GM21447 (cell line): ENCODE measurements around the gene PGLYRP3.

ENCODE experiments used
- ATAC-seq: cut with Tn5 transposase; IDR thresholded peaks from one replicate; pipeline ENCODE4 v1.9.1; 2021; ENCODE audit not compliant: unreplicated experiment

Gene PGLYRP3

GRCh38 chr1:153312570-153313186 lies at the start of gene PGLYRP3:
PGLYRP3 (minus strand) TSS chr1:153312952; CDS start chr1:153310665, 2,287 bp downstream.
- no peak for ATAC-seq

GRCh38 chr1:153362187-153362775 lies 49.5 kb upstream of the PGLYRP3 start:
- no peak for ATAC-seq

- no peak for ATAC-seq
Observed at GRCh38 chr1:153361480-153362109, 48.8 kb upstream of the PGLYRP3 start.

- no peak for ATAC-seq
Observed at GRCh38 chr1:153360592-153361479, 48.1 kb upstream of the PGLYRP3 start.

- ATAC-seq: no peak
Observed at GRCh38 chr1:153360190-153360589, 47.4 kb upstream of the PGLYRP3 start.

GRCh38 chr1:153359241-153359640 lies 46.5 kb upstream of the PGLYRP3 start:
- ATAC-seq: no peak

DNA sequence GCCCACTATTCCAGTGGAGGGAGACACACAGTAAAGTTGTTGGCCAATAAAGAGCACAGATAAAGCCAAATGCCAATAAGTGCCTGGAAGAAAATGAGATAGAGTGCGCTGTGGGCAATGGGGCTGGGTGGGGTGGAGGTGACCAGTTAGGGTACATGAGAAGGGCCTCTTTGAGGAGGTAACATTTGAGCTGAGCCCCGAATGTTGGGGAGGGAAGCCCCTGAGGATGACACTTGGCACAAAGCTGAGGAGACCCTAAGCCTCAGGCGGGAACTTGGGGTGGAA lies 45.9 kb upstream of the PGLYRP3 start:
- no peak for ATAC-seq

DNA sequence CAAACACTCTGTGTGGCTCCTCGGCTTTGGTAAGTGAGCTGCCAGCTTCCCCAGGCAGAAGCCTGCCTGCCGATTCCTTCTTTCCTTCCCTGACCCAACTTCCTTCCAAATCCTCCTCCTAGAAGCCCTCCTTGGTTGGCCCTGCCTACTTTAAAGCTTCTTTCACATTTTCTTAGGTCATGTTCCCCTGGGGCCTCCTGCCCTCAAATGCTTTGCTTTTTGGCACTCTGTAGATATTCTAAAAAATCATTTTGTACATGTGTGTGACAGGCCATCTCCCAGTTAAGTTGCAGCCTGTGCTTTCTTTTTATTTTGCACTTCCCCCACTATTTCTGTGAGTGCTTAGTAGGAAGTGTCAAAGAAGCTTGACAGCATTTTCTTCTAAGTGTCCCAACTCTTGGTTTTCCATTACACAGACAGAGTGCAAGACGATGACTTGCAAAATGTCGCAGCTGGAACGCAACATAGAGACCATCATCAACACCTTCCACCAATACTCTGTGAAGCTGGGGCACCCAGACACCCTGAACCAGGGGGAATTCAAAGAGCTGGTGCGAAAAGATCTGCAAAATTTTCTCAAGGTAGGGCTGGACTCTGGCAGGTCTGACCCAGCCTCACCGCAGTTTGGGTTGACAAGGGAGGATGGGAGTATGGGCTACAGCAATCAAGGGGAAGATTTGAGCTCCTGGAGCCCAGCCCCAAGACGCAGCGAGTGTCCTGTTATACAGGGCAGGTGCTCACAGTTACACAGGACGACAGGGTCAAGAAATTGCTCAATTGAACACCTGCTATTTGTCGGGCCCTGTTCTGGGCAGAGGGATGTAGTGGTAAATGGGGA lies 45.3 kb upstream of the PGLYRP3 start, which contains the start of gene S100A9:
S100A9 (plus strand) TSS at position 2 of the 838 bp plus-strand sequence; CDS start at position 432, 430 bp downstream.
- ATAC-seq: no peak

DNA sequence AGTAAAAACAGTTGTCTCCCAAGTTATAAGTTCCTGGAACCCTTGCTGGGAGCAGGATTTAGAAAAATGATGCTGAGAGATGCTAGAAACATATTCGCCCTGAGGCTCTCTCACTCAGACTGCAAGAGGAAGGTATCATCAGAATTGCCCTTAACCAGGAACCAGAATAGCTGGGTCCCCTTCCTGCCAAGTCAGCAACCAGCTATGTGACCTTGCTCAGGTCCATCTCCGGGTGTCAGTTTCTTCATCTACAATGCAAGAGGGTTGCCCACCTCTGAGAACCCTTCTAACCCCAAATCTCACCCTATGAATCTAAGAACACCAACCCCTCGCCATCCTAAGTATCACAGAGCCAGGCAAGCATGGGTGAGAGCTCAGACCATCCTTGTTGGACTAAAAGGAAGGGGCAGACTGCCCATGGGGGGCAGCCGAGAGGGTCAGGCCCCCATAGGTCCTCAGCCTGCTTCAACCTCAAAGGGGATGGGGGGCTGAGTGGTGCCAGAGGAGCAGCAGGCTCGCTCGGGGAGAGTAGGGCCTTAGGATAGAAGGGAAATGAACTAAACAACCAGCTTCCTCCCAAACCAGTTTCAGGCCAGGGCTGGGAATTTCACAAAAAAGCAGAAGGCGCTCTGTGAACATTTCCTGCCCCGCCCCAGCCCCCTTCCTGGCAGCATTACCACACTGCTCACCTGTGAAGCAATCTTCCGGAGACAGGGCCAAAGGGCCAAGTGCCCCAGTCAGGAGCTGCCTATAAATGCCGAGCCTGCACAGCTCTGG lies 44.5 kb upstream of the PGLYRP3 start:
- no peak for ATAC-seq

- no peak for ATAC-seq
Observed at GRCh38 chr1:153356392-153357075, 43.8 kb upstream of the PGLYRP3 start.

DNA sequence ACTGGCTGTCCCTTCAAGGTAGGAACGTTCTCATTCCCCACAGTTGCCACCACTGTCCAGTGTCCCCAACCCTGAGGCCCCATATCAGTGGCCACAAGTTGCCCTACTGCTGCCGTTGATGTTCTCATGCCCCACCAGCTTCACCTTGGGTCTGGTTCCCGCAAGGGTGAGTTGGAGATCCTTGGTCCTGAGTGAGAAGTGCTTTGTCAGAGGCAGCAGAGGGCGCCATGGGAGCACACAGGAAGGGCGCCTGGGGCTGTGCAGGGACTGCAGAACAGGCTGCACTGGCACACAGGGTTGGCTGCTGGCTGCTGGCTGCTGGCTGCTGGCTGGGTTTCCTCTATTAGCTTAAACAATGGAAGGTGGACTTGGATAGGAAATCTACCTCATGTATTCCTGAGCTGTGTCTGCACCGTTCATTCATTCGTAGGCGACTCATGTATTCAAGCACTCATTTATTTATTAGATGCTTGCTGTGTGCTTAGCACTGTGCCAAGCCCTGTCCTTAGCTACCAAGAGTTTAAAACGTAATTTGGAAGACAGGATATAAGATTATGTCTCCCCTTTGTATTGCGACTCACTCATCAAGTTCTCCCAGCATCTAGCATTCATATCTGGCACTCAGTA lies 42.8 kb upstream of the PGLYRP3 start:
- ATAC-seq: no peak

DNA sequence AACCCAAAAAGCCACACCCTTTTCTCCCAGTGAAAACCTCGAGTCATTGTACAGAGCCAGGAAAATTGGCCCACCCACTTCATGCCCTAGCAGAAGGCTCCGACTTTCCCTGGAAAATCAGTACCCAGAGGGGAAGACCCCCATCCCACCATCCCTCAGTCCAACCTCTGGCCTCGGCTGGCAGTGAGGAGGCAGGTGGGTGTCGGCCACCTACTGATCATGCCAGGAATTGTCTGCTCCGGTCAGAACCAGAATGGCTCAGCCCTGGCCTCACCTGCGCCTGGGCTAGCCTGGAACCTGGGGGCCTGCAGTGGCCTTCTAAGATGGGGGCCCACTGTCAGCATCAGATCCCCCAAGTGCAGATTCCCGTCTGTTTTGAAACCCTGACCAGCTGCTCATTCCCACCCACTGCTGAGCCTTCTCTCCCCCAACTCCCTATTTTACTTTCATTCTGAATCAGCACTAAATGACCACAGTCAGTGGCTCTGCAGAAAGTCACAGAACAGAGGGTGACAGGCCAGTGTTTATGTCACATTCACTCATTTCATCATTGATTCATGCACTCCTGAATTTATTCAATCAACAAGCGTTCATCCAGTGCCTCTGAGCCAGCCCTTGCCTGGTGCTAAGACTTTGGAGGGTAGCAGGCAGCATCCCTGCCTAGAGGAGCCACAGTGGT lies 41.9 kb upstream of the PGLYRP3 start:
- no peak for ATAC-seq

GRCh38 chr1:153353226-153353947 lies 40.6 kb upstream of the PGLYRP3 start:
- ATAC-seq: no peak

GRCh38 chr1:153352523-153352922 lies 39.8 kb upstream of the PGLYRP3 start:
- no peak for ATAC-seq

DNA sequence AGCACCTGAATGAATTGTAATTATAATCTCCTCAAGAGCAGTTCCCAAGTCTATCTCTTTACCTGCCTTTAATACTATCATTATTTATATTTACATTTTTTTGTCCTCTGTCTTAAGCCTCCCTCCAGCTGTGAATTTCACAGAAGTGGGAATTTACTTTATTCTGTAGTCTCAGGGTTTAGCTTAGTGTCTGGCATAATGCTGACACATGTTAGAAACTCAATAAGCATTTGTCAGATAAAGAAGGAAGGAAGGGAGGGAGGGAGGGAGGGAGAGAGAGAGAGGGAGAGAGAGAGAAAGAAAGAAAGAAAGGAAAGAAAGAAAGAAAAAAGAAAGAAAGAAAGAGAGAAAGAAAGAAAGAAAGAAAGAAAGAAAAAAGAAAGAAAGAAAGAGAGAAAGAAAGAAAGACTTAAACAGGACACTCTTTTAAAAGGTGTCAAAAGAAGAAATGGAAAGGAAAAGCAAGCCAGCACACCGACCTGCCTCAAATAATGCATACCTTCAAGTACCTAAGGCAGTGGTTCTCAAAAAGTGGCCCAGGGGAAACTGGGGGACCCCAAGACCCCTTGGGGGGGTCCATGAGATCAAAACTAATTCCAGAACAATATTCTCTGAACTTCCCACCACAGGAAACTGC lies 37.7 kb upstream of the PGLYRP3 start:
- no peak for ATAC-seq

- ATAC-seq: no peak
Observed at GRCh38 chr1:153349363-153350320, 36.9 kb upstream of the PGLYRP3 start.
